HG03442 (cell line): Measurements from ENCODE around the gene KANK2.
"Not testable (repeated sequence)": the region's sequence is repeated elsewhere in the genome, so short reads cannot be mapped to it uniquely, and the experiment has no call there.

Source experiments
- ATAC-seq: cut with Tn5 transposase; IDR thresholded peaks from one replicate; pipeline ENCODE4 v1.9.1; 2021; ENCODE audit warnings: mild to moderate bottlenecking, moderate library complexity; ENCODE audit not compliant: unreplicated experiment

Gene KANK2

GRCh38 chr19:11142528-11143171, 54.7 kb downstream of the KANK2 start:
- ATAC-seq: no peak

GRCh38 chr19:11141937-11142527, 55.3 kb downstream of the KANK2 start:
- no peak for ATAC-seq

- no peak for ATAC-seq
Observed at GRCh38 chr19:11140896-11141295, 56.4 kb downstream of the KANK2 start.

- not testable (repeated sequence) for ATAC-seq
Observed at GRCh38 chr19:11140023-11140538, 57.3 kb downstream of the KANK2 start.

- ATAC-seq: no peak
Observed at GRCh38 chr19:11138601-11139300, 58.6 kb downstream of the KANK2 start.

- no peak for ATAC-seq
Observed at GRCh38 chr19:11137542-11138384, 59.6 kb downstream of the KANK2 start.

DNA sequence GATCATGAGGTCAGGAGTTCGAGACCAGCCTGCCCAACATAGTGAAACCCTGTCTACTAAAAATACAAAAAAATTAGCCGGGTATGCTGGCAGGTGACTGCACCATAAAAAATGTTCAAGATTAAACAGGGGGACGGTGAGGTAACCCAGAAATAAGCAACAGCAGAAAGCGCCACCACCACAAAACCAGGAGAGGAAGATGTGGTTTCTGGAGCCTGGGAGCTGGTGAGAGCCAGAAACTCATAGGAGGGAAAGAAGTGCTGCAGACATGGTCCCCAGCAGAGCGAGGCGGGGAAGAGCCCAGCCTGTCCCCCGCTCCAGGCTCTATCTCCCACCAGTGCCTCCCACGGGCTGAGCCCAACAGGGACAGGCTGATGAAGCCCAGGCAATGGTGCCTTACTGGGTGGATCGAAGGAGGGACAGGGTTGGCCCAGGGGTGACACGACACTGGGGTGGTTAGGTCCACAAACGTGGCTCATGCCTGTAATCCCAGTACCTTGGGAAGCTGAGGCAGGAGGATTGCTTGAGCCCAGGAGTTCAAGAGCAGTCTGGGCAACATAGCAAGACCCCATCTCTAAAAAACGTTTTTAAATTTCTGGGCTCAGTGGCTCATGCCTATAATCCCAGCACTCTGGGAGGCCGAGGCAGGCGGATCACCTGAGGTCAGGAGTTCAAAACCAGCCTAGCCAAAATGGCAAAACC, 60.8 kb downstream of the KANK2 start:
- ATAC-seq: no peak

DNA sequence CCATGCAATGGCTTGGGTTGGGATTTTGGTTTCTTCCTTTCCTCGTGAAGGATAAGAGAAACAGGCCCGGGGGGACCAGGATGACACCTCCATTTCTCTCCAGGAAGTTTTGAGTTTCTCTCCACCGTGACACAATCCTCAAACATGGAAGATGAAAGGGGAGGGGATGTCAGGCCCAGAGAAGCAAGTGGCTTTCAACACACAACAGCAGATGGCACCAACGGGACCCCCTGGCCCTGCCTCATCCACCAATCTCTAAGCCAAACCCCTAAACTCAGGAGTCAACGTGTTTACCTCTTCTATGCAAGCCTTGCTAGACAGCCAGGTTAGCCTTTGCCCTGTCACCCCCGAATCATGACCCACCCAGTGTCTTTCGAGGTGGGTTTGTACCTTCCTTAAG, 65.9 kb downstream of the KANK2 start:
- ATAC-seq: no peak

- ATAC-seq: no peak
Observed at GRCh38 chr19:11130824-11131455, 66.4 kb downstream of the KANK2 start.

DNA sequence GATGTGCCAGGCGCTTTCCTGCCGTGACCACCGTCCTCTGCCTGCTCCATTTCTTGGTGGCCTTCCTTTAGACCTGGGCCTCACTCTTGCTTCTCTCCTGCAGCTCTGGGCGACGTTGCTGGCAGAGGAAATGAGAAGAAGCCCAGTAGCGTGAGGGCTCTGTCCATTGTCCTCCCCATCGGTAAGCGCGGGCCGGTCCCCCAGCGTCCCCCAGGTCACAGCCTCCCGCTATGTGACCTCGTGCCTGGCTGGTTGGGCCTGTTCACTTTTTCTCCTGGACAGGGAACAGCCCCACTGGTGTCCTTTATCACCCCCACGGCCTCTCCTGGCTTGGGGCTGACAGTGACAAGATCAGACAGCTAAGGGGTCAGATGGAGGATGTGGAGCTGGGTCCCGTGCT, 69.4 kb downstream of the KANK2 start:
- no peak for ATAC-seq

DNA sequence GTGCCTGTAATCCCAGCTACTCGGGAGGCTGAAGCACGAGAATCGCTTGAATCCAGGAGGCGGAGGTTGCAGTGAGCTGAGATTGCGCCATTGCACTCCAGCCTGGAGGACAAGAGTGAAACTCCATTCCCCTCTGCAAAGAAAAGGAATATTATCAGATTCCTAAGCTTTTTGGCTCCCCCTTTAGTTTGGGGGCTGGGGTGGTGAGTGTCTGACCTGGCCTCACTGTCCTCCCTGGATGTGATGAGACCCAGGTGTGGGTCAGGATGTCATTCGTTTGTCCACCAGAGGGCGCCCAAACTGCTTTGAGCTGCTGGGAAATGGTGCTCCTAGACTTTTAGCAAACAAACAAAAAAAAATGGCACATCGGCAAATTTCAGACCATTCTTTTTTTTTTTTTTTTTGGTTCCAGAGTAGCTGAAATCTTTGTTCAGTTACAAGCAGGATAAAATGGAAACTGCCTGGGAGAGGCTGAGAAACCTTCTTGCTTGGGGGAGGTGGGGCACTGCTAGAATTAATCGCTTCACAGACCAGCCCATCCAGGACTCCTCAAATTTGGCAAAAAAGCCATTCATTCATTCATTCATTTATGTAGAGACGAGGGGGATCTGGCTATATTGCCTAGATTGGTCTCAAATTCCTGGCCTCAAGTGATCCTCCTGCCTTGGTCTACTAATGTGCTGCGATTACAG, 71.2 kb downstream of the KANK2 start:
- ATAC-seq: no peak

DNA sequence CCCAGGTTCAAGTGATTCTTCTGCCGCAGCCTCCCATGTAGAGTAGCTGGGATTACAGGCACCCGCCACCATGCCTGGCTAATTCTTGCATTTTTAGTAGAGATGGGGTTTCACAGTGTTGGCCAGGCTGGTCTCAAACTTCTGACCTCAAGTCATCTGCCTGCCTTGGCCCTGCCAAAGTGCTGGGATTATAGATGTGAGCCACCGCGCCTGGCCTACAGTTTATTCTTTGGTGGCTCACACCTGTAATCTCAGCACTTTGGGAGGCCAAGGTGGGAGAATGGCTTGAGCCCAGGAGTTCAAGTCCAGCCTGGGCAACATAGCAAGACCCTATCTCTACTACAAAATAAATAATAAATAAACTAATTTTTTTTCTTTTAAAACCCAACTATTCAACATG, 73.2 kb downstream of the KANK2 start:
- ATAC-seq: not testable (repeated sequence)

GRCh38 chr19:11123114-11123513, 74.2 kb downstream of the KANK2 start:
- ATAC-seq: no peak

- ATAC-seq: not testable (repeated sequence)
Observed at GRCh38 chr19:11121963-11122362, 75.4 kb downstream of the KANK2 start.

DNA sequence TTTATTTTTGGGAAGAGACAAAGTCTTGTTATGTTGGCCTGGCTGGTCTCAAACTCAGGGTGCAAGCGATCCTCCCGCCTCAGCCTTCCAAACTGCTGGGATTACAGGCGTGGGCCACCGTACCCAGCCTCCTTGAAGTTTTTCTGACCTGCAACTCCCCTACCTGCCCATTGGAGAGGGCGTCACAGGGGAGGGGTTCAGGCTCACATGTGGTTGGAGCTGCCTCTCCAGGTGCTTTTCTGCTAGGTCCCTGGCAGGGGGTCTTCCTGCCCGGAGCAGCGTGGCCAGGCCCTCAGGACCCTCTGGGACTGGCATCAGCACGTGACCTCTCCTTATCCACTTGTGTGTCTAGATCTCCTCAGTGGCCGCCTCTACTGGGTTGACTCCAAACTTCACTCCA, 80.8 kb downstream of the KANK2 start:
- no peak for ATAC-seq

DNA sequence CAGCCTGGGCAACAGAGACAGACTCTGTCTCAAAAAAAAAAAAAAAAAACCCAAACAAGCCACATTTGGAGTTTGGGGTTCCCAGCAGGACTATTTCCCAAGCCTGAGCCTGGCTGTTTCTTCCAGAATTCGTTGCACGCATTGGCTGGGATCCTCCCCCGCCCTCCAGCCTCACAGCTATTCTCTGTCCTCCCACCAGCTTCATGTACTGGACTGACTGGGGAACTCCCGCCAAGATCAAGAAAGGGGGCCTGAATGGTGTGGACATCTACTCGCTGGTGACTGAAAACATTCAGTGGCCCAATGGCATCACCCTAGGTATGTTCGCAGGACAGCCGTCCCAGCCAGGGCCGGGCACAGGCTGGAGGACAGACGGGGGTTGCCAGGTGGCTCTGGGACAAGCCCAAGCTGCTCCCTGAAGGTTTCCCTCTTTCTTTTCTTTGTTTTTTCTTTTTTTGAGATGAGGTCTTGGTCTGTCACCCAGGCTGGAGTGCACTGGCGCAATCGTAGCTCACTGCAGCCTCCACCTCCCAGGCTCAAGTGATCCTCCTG, 81.4 kb downstream of the KANK2 start:
- ATAC-seq: no peak

DNA sequence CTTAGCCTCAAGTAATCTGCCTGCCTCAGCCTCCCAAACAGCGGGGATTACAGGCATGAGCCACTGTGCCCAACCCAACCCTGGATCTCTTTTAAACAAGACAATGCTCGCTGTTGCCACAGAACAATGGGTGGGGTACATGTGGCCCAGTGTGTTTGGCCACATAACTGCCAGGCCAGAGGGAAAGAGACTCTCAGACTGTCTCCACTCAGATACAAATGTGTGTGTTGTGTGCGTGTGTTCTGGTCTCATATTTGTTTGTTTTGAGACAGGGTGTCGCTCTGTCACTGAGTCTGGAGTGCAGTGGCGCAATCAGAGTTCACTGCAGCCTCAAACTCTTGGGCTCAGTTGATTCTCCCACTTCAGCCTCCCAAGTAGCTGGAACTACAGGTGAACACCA, 82.3 kb downstream of the KANK2 start:
- ATAC-seq: no peak
